Measurements from ENCODE around the gene CACNG8. TPM values are rescaled to one million over a fixed set of nuclear protein-coding genes. Genes with fewer than 3 reads are reported as not detected.

Gene CACNG8
- total RNA-seq, 2 donors from 2014 or later = 0.48 to 4.8 TPM

DNA sequence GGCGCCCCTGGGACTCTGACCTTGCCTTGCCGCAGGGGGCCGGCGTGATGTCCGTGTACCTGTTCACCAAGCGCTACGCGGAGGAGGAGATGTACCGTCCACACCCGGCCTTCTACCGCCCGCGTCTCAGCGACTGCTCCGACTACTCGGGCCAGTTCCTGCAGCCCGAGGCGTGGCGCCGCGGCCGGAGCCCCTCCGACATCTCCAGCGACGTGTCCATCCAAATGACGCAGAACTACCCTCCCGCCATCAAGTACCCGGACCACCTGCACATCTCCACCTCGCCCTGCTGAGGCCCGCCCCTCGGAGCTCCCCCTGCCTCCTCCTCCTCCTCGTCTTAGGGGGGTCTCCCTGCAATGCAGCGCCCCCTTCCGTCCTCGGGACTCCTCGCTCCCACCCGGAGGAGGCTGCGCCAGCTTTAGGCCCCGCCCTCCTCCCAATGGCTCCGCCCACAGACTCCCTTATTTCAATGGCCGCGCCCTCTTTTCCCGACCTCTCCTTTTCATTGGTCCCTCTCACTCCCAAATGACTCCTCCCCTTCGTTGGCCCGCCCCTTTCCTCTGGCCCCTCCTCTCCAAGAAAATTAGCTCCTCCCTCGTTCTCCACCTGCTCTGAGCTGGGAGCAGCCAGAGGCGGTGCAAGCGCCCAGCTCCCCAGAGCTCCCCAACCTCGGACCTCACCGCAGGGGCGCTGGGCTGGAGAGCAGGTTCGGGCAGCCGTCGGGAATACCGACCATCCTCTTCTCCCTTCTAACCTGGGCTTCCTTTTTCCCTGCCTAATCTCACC is 20.5 kb upstream of the CACNG8 start:
- Histone ChIP-seq H3K9ac (ENCODE audit: extremely low read depth, low read length, poor library complexity, severe bottlenecking) (no peak overlapping the region), H3K4me1 (ENCODE audit: control insufficient read depth, insufficient read depth, low read length) (no peaks in the 10 kb centered on the region), H3K36me3 (ENCODE audit: control insufficient read depth, insufficient read depth, low read length) (no peaks in the 10 kb centered on the region), H3K4me3 (ENCODE audit: low read length) (peak overlapping the region; percentile 71), H3K9me3 (ENCODE audit: control insufficient read depth, low read length) (no peaks in the 10 kb centered on the region), H3K27ac (ENCODE audit: low read depth, low read length) (no peak overlapping the region), H3K27me3 (ENCODE audit: control insufficient read depth, insufficient read depth, low read length, poor library complexity, severe bottlenecking) (peaks cover 23% of the 10 kb centered on the region)
- peak; percentile 99 for DNase-seq
- Mint-ChIP-seq H3K4me1 (peaks cover 2% of the 10 kb centered on the region), H3K27me3 (ENCODE audit: insufficient read depth) (peaks cover 63% of the 10 kb centered on the region), H3K27ac (no peak overlapping the region), H3K36me3 (ENCODE audit: low read depth) (no peaks in the 10 kb centered on the region), H3K4me3 (peak overlapping the region; percentile 56), H3K9me3 (no peaks in the 10 kb centered on the region)
- TF ChIP-seq, protein P1, sequence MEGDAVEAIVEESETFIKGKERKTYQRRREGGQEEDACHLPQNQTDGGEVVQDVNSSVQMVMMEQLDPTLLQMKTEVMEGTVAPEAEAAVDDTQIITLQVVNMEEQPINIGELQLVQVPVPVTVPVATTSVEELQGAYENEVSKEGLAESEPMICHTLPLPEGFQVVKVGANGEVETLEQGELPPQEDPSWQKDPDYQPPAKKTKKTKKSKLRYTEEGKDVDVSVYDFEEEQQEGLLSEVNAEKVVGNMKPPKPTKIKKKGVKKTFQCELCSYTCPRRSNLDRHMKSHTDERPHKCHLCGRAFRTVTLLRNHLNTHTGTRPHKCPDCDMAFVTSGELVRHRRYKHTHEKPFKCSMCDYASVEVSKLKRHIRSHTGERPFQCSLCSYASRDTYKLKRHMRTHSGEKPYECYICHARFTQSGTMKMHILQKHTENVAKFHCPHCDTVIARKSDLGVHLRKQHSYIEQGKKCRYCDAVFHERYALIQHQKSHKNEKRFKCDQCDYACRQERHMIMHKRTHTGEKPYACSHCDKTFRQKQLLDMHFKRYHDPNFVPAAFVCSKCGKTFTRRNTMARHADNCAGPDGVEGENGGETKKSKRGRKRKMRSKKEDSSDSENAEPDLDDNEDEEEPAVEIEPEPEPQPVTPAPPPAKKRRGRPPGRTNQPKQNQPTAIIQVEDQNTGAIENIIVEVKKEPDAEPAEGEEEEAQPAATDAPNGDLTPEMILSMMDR (conservative IDR thresholded peaks at IDR 0.05) = peak; percentile 86
- 27 to 51% methylated on average over 24 to 55 of the region's 55 CpGs for WGBS, 2 experiments (ENCODE audit: insufficient coverage in 1 of 2, insufficient read length in 1 of 2)

DNA sequence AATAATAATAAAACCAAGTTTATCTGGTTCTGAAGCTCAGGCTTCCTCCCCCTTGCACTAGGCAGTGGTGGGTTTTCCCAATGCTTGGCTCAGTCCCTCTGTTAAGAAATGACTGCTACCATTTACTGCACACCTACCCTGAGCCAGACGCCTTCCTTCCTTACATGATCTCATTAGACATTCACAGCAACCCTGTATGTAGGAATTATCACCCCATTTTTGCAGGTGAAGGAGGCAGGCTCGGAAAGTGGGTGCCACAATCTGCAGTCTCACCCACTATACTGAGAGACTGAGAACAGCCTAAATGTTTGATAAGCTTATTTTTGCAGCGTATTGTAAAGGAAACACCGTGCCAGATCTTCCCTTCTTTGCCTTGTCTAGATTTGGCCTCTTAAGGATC is 18.3 kb upstream of the CACNG8 start:
- Histone ChIP-seq H3K27ac (ENCODE audit: low read depth, low read length) (no peak overlapping the region), H3K9me3 (ENCODE audit: control insufficient read depth, low read length) (no peaks in the 10 kb centered on the region), H3K4me3 (ENCODE audit: low read length) (no peak overlapping the region), H3K27me3 (ENCODE audit: control insufficient read depth, insufficient read depth, low read length, poor library complexity, severe bottlenecking) (peaks cover 23% of the 10 kb centered on the region), H3K4me1 (ENCODE audit: control insufficient read depth, insufficient read depth, low read length) (no peaks in the 10 kb centered on the region), H3K36me3 (ENCODE audit: control insufficient read depth, insufficient read depth, low read length) (no peaks in the 10 kb centered on the region), H3K9ac (ENCODE audit: extremely low read depth, low read length, poor library complexity, severe bottlenecking) (no peak overlapping the region)
- WGBS, 2 experiments (ENCODE audit: insufficient coverage in 1 of 2, insufficient read length in 1 of 2) = 91 to 92% methylated on average over 3 to 4 of the region's 4 CpGs
- no peak overlapping the region for H3K27ac Mint-ChIP-seq
- H3K27me3 Mint-ChIP-seq (ENCODE audit: insufficient read depth) = peaks cover 55% of the 10 kb centered on the region
- H3K4me3 Mint-ChIP-seq = no peak overlapping the region
- TF ChIP-seq, protein P1 (conservative IDR thresholded peaks at IDR 0.05) = no peak
- H3K9me3 Mint-ChIP-seq = no peaks in the 10 kb centered on the region
- peaks cover 2% of the 10 kb centered on the region for H3K4me1 Mint-ChIP-seq
- no peak for DNase-seq
- H3K36me3 Mint-ChIP-seq (ENCODE audit: low read depth) = no peaks in the 10 kb centered on the region

DNA sequence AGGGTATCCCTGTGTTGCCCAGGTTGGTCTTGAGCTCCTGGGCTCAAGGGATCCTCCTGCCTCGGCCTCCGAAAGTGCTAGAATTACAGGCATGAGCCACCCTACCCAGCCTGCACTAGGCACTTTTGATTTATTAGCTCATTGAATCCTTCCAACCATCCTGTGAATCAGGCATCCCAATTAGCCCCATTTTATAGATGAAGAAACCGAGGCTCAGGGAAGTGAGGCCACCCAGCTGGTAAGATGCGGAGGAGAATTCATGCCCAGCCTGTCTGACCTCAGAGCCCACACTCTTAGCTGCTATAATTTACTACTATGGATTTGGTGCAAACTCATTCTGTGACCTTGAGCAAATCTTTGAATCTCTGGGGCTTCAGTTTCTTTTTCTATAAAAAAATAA is 17.8 kb upstream of the CACNG8 start:
- Mint-ChIP-seq H3K36me3 (ENCODE audit: low read depth) (no peaks in the 10 kb centered on the region), H3K27ac (no peak overlapping the region), H3K4me3 (no peak overlapping the region), H3K4me1 (peaks cover 2% of the 10 kb centered on the region), H3K9me3 (no peaks in the 10 kb centered on the region), H3K27me3 (ENCODE audit: insufficient read depth) (peaks cover 50% of the 10 kb centered on the region)
- Histone ChIP-seq H3K4me1 (ENCODE audit: control insufficient read depth, insufficient read depth, low read length) (no peaks in the 10 kb centered on the region), H3K27ac (ENCODE audit: low read depth, low read length) (no peak overlapping the region), H3K27me3 (ENCODE audit: control insufficient read depth, insufficient read depth, low read length, poor library complexity, severe bottlenecking) (peaks cover 23% of the 10 kb centered on the region), H3K36me3 (ENCODE audit: control insufficient read depth, insufficient read depth, low read length) (no peaks in the 10 kb centered on the region), H3K4me3 (ENCODE audit: low read length) (no peak overlapping the region), H3K9ac (ENCODE audit: extremely low read depth, low read length, poor library complexity, severe bottlenecking) (no peak overlapping the region), H3K9me3 (ENCODE audit: control insufficient read depth, low read length) (no peaks in the 10 kb centered on the region)
- no peak for DNase-seq
- WGBS, 2 experiments (ENCODE audit: insufficient coverage in 1 of 2, insufficient read length in 1 of 2) = 94 to 96% methylated on average over 4 of the region's 4 CpGs
- TF ChIP-seq, protein P1 (conservative IDR thresholded peaks at IDR 0.05) = no peak
